Measurements from ENCODE around the gene PSG11.
"Not testable (repeated sequence)": the region's sequence is repeated elsewhere in the genome, so short reads cannot be mapped to it uniquely, and the experiment has no call there.

PSG11 gene

GRCh38 chr19:43026369-43026768 is at the start of gene PSG11:
PSG11 (minus strand) TSS chr19:43026469; CDS start chr19:43026372, 97 bp downstream.
- DNase-seq, result not testable (repeated sequence)

- DNase-seq, result not testable (repeated sequence)
These were observed 36.1 kb upstream of the PSG11 start for GRCh38 chr19:43062418-43062817.

GRCh38 chr19:43061326-43061725 is 35.1 kb upstream of the PSG11 start:
- not testable (repeated sequence) for DNase-seq

- DNase-seq, result not testable (repeated sequence)
These were observed 34.0 kb upstream of the PSG11 start for GRCh38 chr19:43060254-43060653.

DNA sequence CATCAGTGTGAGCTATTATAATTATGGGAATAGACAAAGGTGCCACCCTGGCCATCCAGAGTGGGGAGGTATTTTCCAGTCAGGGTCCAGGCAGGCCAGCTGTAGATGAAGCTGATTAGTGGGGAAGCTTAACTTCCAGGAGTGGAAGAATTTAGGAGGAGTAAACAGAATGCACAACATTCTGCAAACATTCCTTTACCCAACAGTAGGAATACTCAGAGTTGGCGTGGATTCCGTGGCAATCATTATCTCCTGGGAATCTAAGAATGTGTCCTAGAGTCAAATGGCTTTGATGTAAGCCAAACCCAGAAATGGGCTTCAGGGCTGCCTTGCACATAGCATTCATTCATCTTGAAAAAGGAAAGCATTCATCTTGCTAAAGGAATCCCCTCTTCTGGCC is 33.2 kb upstream of the PSG11 start:
- not testable (repeated sequence) for DNase-seq

DNA sequence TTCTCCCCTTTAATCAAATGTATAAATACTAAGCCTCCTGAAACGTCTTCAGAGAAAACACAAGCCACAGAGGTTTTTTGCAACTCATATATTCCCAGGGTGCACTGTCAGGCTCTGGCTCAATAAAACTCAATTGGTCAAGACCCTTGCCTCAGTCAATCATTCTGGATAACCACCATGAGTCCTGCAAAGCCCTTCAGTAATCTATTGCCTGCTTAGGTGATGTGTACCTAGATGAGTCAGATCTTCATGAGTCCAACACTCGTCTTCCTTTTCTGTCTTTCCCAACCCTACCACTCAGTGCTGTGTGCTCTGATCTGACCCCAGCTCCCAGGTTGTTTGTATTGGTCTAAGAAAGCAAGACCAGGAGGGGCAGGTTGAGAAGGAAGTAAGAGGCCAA is 32.2 kb upstream of the PSG11 start:
- not testable (repeated sequence) for DNase-seq

DNA sequence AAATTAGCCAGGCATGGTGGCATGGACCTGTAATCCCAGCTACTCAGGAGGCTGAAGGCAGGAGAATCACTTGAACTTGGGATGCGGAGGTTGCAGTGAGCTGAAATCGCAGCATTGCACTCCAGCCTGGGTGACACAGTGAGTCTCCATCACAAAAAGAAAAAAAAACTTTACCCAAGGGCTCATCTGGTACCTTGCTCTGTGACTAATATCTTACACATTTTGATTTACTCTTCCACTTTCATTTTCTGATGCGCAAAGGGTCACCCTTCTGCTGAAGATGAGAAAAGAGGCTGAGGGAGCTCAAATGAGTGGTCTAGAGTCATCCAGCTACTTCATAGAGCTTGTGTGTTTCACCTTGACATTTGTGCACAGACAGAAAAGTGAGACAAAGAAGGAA is 21.7 kb upstream of the PSG11 start:
- not testable (repeated sequence) for DNase-seq

GRCh38 chr19:43046578-43046977 is 20.3 kb upstream of the PSG11 start:
- not testable (repeated sequence) for DNase-seq

GRCh38 chr19:43043492-43044180 is 17.4 kb upstream of the PSG11 start:
- not testable (repeated sequence) for DNase-seq

GRCh38 chr19:43031645-43032044 is 5.4 kb upstream of the PSG11 start:
- not testable (repeated sequence) for DNase-seq

- DNase-seq, result no peak
These were observed 2.6 kb upstream of the PSG11 start for GRCh38 chr19:43028866-43029265.

- not testable (repeated sequence) for DNase-seq
These were observed 1.7 kb upstream of the PSG11 start for GRCh38 chr19:43027985-43028384.

- DNase-seq, result not testable (repeated sequence)
These were observed 792 bp upstream of the PSG11 start for GRCh38 chr19:43027061-43027460.

DNA sequence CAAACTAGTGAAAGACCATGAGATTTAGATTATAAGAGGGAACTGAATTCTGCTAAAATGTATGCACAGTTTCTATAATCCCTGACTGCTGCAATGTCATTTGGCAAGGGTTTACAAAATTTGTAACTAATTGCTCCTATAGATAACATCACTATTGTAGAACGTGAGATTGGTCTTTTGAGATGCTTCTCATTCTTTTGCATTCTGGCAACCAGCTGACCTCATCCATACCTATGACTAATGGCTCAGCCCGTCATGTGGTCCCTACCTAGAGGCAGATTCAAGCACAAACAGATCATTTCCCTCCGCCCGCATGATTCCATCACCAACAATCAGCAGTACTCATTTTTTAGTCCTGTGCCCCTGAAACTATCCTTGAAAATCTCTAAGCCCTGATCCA is 4.2 kb downstream of the PSG11 start:
- DNase-seq, result not testable (repeated sequence)

GRCh38 chr19:43021629-43022028 is 4.6 kb downstream of the PSG11 start:
- DNase-seq, result not testable (repeated sequence)

- not testable (repeated sequence) for DNase-seq
These were observed 6.7 kb downstream of the PSG11 start for GRCh38 chr19:43019588-43019987.

DNA sequence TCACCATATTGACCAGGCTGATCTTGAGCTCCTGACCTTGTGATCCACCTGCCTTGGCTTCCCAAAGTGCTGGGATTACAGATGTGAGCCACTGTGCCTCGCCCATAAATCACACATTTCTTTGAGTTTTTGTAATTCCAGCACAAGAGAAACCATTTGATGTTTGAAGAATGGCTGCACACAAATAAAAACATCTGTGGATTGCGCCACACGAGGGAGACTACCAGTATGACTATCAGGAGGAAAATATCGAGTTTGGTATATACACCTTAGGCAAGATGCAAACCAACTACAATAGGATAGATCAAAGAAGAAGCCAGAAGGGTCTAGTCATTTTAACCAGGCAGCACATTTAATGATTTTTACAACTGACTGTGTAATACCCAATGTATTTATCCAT is 20.4 kb downstream of the PSG11 start:
- not testable (repeated sequence) for DNase-seq

DNA sequence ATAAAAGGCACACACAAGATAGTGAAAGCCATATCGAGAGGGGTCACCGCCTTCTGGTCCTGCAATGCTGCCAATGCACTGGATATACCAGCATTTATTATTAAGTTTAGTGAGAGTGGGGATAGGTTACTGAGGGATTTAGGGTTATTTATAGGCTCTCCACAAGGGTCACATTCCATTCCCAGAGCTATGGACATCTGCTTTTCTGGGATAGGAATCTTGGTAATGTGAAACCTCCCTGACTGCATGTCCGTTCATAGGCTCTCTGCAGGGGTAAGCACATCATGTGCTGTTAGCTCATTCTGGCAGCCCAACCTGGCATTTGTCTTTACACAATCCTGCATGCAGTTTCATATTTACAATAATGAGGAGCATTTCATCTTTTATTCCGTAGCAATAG is 21.4 kb downstream of the PSG11 start:
- not testable (repeated sequence) for DNase-seq

GRCh38 chr19:43003634-43004033 is 22.6 kb downstream of the PSG11 start:
- not testable (repeated sequence) for DNase-seq

GRCh38 chr19:43002948-43003347 is 23.3 kb downstream of the PSG11 start:
- not testable (repeated sequence) for DNase-seq

DNA sequence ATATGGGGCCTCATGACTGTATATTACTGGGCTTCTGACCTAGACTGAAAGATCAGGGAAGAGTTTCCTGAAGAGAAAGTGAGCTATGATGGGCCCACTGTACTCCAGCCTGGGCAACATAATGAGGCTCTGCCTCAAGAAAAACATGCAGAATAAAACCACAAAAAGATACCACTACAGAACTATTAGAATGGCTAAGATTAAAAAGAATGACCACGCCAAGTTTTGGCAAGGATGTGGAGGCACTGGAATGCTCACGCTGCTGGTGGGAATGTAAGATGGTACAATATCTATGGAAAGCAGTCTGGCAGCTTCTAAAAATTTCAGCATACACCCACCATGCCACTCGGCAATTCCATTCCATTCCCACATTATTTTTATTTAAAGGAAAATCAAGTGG is 30.1 kb downstream of the PSG11 start:
- DNase-seq, result not testable (repeated sequence)

GRCh38 chr19:42992029-42992604 is 34.2 kb downstream of the PSG11 start:
- DNase-seq, result not testable (repeated sequence)

GRCh38 chr19:42989851-42990250 is 36.4 kb downstream of the PSG11 start:
- DNase-seq, result no peak

DNA sequence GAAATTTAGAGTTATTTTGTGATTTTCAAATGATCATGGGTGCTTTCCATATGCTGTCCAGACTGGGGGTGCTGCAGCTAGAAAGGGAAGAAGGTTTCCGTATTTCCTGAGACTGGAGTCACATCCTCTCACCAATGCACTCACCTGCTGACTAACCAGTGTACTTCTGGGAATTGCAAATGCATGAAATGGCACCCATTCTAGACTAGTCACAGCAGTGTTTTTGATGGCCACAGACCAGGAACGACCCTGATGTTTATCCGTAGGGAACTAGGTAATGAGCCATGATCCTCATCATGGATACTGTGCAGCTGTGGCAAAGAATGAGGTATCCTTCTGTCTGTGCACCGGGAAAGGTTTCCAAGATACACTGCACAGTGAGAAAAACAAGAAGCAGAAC is 37.1 kb downstream of the PSG11 start:
- not testable (repeated sequence) for DNase-seq
